ENCODE data around the gene GBP2.

GBP2 gene

DNA sequence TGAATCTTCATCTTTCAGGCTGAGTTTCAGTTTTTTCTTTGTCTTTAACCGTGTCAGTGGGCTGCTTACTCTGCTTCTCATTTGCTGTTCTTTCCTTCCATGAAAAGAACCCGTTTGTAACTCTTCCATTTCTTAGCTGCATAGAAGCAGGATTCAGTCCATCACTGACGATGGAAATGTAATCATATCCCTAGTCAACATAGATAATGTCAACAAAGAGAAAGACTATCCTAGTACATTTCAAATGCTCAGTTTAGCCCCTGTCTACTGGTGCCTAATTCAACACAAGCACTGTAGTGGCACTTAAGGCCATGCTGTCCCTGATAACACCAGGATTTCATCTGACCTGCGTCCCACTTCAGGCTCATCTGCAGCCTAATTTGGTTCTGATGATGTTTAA, 61.3 kb downstream of the GBP2 start:
- DNase-seq, result no peak

DNA sequence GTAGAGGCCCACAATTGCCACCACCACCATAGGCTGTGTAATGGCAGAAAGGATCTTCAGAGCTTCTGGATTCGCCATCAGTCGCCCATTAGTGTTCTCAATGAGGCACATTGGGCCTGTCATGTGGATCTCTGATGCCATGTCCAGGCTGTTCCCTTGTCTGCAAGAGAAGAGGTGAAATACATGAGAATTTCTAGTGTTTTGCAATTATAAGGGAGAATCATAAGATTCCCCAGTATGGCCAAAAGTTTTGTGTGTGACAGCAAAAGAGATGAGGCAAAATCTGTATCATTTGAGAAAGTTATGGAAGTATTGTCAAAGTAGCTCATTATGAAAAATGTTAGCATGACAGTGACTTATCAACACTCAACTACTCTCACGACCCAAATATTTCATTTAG, 62.8 kb downstream of the GBP2 start:
- DNase-seq, result no peak

DNA sequence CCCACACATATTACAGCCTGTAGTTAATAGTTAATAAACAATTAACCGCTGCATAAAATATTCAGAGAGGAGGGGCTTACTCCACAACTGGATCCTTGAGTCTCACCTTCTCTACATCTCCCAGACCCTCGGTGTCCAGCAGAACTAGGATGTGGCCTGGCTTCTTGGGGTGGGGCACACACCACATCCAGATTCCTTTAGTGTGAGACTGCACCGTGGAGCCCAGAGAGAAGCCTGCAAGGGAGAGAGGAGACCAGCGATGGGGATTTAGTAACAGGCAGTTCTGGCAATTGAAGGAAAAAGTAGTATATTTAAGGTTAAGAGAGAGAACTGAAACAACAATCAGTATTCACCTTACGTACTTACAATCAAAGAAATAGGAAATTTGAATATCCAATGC, 65.8 kb downstream of the GBP2 start:
- DNase-seq, result no peak

Data from NCI-H1436 treated with DMSO at 0.1 percent for 48 hours (cell line).